OCI-LY1 (cell line): Measurements from ENCODE around the gene CAMTA1.

Source experiments
- EZH2 ChIP-seq: fragments of 200-600 bp; sonication (generic), shearing (Covaris generic); IDR thresholded peaks from 2 replicates; pipeline ENCODE4 v1.8.0; 2017; ENCODE audit warnings: borderline replicate concordance, mixed run types, mild to moderate bottlenecking, antibody characterized with exemption, low read length, moderate library complexity, mixed read lengths
- TF ChIP-seq, protein P1 (sequence below): fragments of 200-600 bp; sonication (generic), shearing (Covaris generic); IDR thresholded peaks from 2 replicates; pipeline ENCODE4 v1.5.1; 2017; ENCODE audit warnings: mild to moderate bottlenecking, antibody characterized with exemption, low read length, moderate library complexity, mixed read lengths

GRCh38 chr1:7464736-7465135 lies 679.5 kb downstream of the CAMTA1 start:
- TF ChIP-seq, protein P1, sequence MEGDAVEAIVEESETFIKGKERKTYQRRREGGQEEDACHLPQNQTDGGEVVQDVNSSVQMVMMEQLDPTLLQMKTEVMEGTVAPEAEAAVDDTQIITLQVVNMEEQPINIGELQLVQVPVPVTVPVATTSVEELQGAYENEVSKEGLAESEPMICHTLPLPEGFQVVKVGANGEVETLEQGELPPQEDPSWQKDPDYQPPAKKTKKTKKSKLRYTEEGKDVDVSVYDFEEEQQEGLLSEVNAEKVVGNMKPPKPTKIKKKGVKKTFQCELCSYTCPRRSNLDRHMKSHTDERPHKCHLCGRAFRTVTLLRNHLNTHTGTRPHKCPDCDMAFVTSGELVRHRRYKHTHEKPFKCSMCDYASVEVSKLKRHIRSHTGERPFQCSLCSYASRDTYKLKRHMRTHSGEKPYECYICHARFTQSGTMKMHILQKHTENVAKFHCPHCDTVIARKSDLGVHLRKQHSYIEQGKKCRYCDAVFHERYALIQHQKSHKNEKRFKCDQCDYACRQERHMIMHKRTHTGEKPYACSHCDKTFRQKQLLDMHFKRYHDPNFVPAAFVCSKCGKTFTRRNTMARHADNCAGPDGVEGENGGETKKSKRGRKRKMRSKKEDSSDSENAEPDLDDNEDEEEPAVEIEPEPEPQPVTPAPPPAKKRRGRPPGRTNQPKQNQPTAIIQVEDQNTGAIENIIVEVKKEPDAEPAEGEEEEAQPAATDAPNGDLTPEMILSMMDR, result no peak
- TF ChIP-seq EZH2, result no peak
